Measurements from ENCODE around the gene CNMD. TPM values are rescaled to one million over a fixed set of nuclear protein-coding genes. Genes with fewer than 3 reads are reported as not detected.

The CNMD gene
- total RNA-seq, 1 experiment from 2014 or later, result not detected

DNA sequence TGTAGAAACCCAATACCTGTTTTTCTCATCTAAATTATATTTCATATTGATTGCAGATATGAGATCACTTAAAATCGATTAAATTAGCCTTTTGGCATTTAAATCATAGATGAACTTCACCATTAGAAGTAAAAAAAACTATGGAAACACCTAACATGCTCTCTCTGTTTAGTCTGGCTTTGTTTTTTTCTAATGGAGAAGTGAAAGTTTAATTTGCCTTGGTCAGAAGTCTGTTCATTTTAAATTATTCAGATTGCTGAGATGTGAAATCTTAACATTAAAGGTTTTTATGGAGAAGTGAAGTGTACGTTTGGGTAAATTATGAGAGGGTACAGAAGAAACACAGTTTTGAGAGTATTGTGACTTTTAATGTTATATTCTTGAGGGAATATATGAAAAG is 80.3 kb downstream of the CNMD start:
- BruUV-seq (replicated peaks), result no TSS peak
- DNase-seq, result no peak
- TF ChIP-seq, protein P1, sequence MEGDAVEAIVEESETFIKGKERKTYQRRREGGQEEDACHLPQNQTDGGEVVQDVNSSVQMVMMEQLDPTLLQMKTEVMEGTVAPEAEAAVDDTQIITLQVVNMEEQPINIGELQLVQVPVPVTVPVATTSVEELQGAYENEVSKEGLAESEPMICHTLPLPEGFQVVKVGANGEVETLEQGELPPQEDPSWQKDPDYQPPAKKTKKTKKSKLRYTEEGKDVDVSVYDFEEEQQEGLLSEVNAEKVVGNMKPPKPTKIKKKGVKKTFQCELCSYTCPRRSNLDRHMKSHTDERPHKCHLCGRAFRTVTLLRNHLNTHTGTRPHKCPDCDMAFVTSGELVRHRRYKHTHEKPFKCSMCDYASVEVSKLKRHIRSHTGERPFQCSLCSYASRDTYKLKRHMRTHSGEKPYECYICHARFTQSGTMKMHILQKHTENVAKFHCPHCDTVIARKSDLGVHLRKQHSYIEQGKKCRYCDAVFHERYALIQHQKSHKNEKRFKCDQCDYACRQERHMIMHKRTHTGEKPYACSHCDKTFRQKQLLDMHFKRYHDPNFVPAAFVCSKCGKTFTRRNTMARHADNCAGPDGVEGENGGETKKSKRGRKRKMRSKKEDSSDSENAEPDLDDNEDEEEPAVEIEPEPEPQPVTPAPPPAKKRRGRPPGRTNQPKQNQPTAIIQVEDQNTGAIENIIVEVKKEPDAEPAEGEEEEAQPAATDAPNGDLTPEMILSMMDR (IDR thresholded peaks at IDR 0.05; ENCODE audit: unreplicated experiment), result no peak
- H3K4me1 Mint-ChIP-seq (ENCODE audit: low read depth, unreplicated experiment), result no peaks in the 10 kb centered on the region
- CTCF ChIA-PET, result interaction anchor here (0.6 kb wide), 1 partner anchor 66 kb away, joined by 9 read pairs; no protein-coding TSS in a partner anchor
- H3K27me3 Mint-ChIP-seq (ENCODE audit: unreplicated experiment), result no peaks in the 10 kb centered on the region
- no peaks in the 10 kb centered on the region for H3K9me3 Mint-ChIP-seq (ENCODE audit: low read depth, unreplicated experiment)
- no peak overlapping the region for H3K27ac Mint-ChIP-seq (ENCODE audit: unreplicated experiment)
- H3K4me3 Mint-ChIP-seq (ENCODE audit: low read depth, unreplicated experiment), result no peak overlapping the region
- H3K36me3 Mint-ChIP-seq (ENCODE audit: insufficient read depth, unreplicated experiment), result peaks cover 15% of the 10 kb centered on the region
- intact Hi-C loops (cut with micrococcal nuclease; ENCODE audit: unreplicated experiment), result no loop called here

Other genes with a start within 250 kb of the CNMD start
- 6.8 and 8.6 TPM in 2 replicates for gene HNRNPA1L2, start 97.4 kb downstream of the CNMD start, total RNA-seq (2022)
- 48.0 and 58.4 TPM in 2 replicates for gene SUGT1, start 87.0 kb downstream of the CNMD start, total RNA-seq (2022)
- gene PCDH8, start 108.8 kb upstream of the CNMD start, total RNA-seq (2022), result not detected in 2 replicates

Measured in Calu3 (cell line).